WERI-Rb-1 (cell line): ENCODE data around the gene CNTNAP1.
"Not testable (repeated sequence)": the region's sequence is repeated elsewhere in the genome, so short reads cannot be mapped to it uniquely, and the experiment has no call there.

Experiments
- DNase-seq: peaks from one replicate; pipeline ENCODE4 v3.0.0-alpha.2; 2020
- H3K27ac ChIP-seq: fragments of 250-450 bp; sonication (Bioruptor Pico); 2 replicates; pipeline ENCODE4 v1.5.1; 2020; ENCODE audit warnings: mild to moderate bottlenecking, moderate library complexity
- H3K27me3 ChIP-seq: fragments of 250-450 bp; sonication (Bioruptor Pico); 2 replicates; pipeline ENCODE4 v1.5.1; 2021; ENCODE audit warnings: mild to moderate bottlenecking, low read depth, moderate library complexity; ENCODE audit not compliant: insufficient read depth, severe bottlenecking
- H3K36me3 ChIP-seq: fragments of 250-450 bp; sonication (Bioruptor Pico); 2 replicates; pipeline ENCODE4 v1.5.1; 2020; ENCODE audit warnings: mild to moderate bottlenecking, moderate library complexity
- H3K4me3 ChIP-seq: 2 replicates; pipeline ENCODE4 v1.5.1; 2011; ENCODE audit warnings: low read depth, mild to moderate bottlenecking, control low read depth, low read length
- H3K9me3 ChIP-seq: fragments of 250-450 bp; sonication (Bioruptor Pico); 2 replicates; pipeline ENCODE4 v1.5.1; 2021; ENCODE audit warnings: mild to moderate bottlenecking, moderate library complexity; ENCODE audit not compliant: severe bottlenecking
- CTCF ChIP-seq: IDR thresholded peaks from 2 replicates; pipeline ENCODE4 v1.5.1; 2011; ENCODE audit warnings: low read depth, mild to moderate bottlenecking, control low read depth, inconsistent platforms, low read length

Gene CNTNAP1

GRCh38 chr17:42723636-42724035 lies 41.3 kb downstream of the CNTNAP1 start:
- DNase-seq = no peak
- no peak for TF ChIP-seq CTCF

GRCh38 chr17:42725143-42725542 lies 42.8 kb downstream of the CNTNAP1 start:
- Histone ChIP-seq H3K27ac (no peak overlapping the region), H3K4me3 (no peak overlapping the region), H3K36me3 (peaks cover 83% of the 10 kb centered on the region), H3K27me3 (no peaks in the 10 kb centered on the region), H3K9me3 (no peaks in the 10 kb centered on the region)
- DNase-seq = no peak
- TF ChIP-seq CTCF = no peak

More at GRCh38 chr17:42723636-42724035, 41.3 kb downstream of the CNTNAP1 start:
- Histone ChIP-seq H3K27me3 (no peaks in the 10 kb centered on the region), H3K36me3 (peaks cover 89% of the 10 kb centered on the region), H3K4me3 (no peak overlapping the region), H3K9me3 (no peaks in the 10 kb centered on the region), H3K27ac (no peak overlapping the region)

- no peaks in the 10 kb centered on the region; the same call in 1 of the 2 replicates for H3K36me3 ChIP-seq
- H3K4me3 ChIP-seq = no peak overlapping the region
- peaks cover 5% of the 10 kb centered on the region for H3K9me3 ChIP-seq
- no peaks in the 10 kb centered on the region for H3K27me3 ChIP-seq
- DNase-seq = no peak
- H3K27ac ChIP-seq = no peak overlapping the region
- TF ChIP-seq CTCF = no peak
Measured at GRCh38 chr17:42740699-42741098, 58.4 kb downstream of the CNTNAP1 start.

GRCh38 chr17:42742916-42743315 lies 60.6 kb downstream of the CNTNAP1 start:
- not testable (repeated sequence) for H3K27ac ChIP-seq, H3K36me3 ChIP-seq, H3K9me3 ChIP-seq, H3K27me3 ChIP-seq, H3K4me3 ChIP-seq, DNase-seq

GRCh38 chr17:42743595-42744282 lies 61.4 kb downstream of the CNTNAP1 start:
- peak; percentile 34 for DNase-seq
- Histone ChIP-seq H3K36me3 (no peaks in the 10 kb centered on the region; the same call in 1 of the 2 replicates), H3K9me3 (peaks cover 5% of the 10 kb centered on the region), H3K4me3 (peak overlapping the region; percentile 48), H3K27me3 (no peaks in the 10 kb centered on the region), H3K27ac (peak overlapping the region; percentile 88)
- no peak for TF ChIP-seq CTCF

- H3K36me3 ChIP-seq = no peaks in the 10 kb centered on the region; the same call in 1 of the 2 replicates
Measured at GRCh38 chr17:42744283-42744805, 62.0 kb downstream of the CNTNAP1 start.

More at GRCh38 chr17:42744283-42744805, 62.0 kb downstream of the CNTNAP1 start:
- Histone ChIP-seq H3K27ac (peak overlapping the region; percentile 88), H3K9me3 (peaks cover 5% of the 10 kb centered on the region), H3K4me3 (peak overlapping the region; percentile 48), H3K27me3 (no peaks in the 10 kb centered on the region)
- peak; percentile 94 for DNase-seq
- TF ChIP-seq CTCF = peak; percentile 41; the same call in 1 of the 2 replicates
